Stromal cell of bone marrow (primary cell): ENCODE measurements around the gene FBXL7.
A peak's percentile ranks its signal among the peaks of the same experiment; 100 is the strongest.

Source experiments
- DNase-seq: peaks from one replicate; pipeline ENCODE4 v3.0.0-alpha.2; 2012; ENCODE audit warnings: low read depth

FBXL7 gene

DNA sequence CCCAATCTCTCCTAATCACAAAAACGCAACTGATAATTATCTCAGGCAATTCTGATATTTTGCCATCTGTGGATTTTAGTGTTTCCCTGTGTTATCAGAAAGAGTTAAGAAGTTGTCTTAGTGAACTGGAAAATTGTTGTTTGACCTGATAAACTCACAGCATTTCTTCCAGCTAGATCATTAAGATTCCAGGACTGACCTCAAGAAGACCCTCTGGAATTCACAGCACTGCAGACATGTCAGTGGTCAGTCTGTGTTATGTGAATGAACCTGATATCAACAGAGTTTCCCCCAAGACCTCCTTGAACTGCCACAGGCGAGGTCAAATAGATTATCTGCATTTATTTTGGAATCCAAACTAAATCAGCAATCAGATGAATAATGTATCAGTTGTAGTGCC lies 174.7 kb downstream of the FBXL7 start:
- no peak for DNase-seq

DNA sequence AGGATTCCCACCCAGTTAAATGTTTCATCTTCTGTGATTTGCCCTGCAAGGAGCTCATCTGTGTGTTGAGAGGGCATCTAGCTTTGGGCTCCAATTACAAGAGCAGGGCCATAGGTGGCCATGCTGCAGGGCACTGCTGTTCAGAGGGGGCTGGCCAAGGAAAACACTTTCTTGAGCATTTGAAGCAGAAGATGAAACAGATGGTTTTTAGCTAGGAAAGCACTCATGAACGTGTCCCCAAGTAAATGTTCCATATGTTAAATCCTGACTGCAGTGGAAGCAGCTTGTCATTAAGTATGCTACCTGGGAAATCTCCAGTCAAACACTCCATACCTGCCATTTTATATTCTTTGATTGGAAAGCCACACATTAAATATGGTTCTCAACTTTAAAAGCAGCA lies 176.6 kb downstream of the FBXL7 start:
- DNase-seq, result no peak

DNA sequence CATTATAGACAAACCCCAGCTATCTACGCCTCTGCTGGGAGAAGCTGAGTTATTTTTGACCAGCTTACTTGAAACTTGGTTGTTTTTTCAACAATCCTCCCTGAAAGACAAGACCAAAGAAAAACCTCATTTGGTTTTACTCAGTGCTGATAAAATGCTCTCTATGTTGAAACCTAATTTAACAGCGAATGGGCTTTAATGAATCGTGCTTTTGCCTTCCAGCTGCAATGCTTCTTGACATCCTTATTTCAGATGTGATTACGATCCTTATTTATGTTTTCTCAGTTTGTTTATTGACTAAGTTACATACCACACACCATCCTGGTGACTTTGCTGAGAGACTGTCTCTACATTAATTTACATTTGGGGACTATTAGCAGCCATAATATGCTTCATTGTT lies 179.2 kb downstream of the FBXL7 start:
- no peak for DNase-seq

DNA sequence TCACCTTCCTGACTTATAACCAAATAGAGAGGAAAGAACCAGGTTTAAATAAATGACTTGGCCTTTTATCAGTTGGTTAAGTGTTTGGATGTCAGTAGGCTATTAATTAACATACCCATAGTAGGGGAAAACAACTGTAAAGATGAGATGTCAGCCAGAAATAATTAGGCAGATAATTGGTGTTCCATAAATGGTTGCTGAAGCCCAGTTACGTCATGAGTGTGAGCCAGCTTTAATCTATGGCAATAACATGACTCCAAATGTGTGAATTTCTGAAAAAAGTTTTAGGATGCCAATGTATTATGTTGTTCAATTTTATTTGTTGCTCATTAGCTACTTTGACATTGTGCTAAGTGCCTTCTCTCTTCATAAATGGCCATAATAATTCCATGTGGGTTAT lies 180.5 kb downstream of the FBXL7 start:
- no peak for DNase-seq

DNA sequence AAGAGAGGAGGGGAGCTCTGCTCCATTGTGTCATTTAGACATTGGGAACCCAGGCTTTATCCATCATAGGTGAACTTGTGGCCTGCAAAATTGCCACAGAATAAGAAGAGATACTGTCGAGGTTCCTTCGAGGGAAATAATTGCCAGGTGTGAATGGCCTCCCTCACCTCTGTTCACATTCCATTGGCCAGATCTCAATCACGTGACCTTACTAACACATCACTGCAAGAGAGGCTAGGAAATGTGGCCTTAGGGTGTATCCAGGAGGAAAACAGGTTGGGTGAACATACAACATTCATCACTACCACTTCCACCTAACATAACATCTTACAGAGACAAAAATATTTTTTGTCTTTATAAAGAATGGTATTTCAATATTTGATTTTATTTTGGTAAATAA lies 182.1 kb downstream of the FBXL7 start:
- DNase-seq, result no peak

DNA sequence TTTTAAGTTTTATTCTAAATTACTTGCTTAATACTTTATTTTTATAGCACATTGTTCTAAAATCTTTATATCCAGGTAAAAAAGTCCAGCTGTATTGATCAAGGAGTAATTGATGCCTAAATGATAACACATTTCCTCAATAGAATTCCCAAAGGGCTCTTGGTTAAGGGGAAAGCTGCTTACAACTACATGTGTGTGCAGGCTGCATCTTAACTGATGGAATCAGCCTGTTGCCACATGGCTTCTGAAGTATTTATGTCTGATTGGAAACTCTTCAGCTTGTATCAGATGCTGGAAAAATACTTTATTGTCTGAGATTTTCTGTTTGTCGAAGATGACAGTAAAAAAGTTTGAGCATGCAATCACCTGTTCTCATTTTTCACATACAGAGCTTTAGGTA lies 182.6 kb downstream of the FBXL7 start:
- no peak for DNase-seq

DNA sequence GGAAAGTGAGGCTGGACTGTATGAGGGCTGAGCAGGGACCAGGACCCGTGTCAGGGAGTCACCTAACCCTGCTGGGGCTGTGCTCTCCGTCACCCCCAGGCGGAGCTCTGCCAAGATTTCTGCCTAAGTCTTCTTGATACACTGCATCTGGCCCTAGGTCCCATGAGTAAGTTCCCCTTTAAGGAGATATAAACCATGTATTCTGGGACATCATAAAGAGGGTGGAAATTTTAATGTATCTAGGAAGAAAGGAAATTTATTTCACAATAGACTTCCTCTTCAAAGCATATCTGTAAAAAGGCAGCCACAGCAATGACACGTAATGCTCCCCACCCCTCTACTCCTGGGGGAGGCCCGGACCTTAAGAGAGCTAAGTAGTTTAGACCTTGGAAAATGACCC lies 183.4 kb downstream of the FBXL7 start:
- DNase-seq, result no peak

DNA sequence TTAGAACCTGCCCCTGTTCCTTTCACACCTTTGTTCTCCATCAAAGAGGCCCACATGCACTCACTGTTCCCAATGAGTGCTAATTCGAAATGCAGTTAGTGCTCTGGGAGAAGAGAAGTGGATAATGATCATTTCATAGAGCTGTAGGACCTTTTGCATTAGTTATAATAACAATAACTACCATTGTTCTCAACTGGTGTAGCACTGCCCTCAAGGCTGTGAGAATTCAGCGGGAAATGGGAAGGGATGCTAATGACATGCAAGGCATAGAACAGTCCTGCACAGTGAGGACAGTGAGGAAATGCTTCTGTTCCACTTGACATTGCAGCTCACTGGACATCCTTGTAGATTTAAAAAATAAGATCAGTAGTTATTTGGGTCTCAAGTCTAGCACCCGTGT lies 187.4 kb downstream of the FBXL7 start:
- no peak for DNase-seq

DNA sequence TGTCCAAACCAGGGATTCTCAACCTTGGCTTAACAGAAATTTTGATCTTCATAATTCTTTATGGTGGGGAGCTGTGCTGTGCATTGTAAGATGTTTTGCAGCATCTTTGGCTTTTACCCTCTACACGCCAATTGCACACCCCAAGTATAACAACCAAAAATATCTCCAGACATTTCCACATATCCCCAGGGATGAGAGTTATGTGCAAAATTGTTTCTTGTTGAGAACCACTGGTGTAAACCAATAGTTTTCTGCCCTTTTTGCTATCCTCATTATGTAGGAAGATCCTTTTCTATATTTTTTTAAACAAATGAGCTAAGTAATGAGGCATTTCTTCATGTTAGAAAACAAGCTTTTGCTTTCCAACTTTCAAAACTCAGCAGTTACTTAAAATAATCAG lies 189.9 kb downstream of the FBXL7 start:
- DNase-seq, result no peak

DNA sequence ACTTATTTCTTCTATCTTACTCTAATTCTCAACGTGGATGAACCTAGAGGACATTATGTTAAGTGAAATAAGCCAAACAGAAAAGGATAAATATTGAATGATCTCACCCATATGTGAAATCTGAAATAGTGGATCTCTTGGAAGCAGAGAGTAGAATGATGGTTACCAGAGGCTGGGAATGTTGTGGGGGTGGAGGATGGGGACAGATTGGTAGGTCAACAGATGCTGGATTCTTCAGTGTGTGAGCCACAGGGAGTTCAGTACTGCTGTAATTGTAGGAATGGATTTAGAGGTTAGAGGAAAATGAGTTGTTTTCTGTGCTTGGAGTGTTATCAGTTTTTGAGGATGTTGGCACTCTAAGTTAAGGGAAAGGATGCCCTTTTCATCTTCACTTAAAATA lies 190.6 kb downstream of the FBXL7 start:
- DNase-seq, result no peak

DNA sequence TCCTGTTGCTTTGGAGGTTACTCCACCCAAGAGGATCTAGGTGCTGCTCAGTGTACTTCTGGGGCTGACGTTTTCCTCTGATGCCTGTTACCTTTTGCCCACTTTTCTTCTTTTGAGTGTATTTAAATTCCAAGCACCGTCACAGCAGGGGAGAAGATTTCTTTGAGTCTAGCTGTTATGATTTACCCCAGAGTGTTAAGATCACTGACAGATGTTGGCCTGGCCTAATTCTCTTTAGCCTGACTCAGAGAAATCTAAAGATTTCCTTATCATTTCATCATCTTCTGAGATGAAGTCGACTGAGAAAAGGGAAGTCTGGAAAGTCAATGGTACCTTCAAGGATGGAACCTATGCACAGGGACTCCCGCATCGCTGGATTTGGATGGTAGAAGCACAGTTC lies 191.5 kb downstream of the FBXL7 start:
- no peak for DNase-seq

DNA sequence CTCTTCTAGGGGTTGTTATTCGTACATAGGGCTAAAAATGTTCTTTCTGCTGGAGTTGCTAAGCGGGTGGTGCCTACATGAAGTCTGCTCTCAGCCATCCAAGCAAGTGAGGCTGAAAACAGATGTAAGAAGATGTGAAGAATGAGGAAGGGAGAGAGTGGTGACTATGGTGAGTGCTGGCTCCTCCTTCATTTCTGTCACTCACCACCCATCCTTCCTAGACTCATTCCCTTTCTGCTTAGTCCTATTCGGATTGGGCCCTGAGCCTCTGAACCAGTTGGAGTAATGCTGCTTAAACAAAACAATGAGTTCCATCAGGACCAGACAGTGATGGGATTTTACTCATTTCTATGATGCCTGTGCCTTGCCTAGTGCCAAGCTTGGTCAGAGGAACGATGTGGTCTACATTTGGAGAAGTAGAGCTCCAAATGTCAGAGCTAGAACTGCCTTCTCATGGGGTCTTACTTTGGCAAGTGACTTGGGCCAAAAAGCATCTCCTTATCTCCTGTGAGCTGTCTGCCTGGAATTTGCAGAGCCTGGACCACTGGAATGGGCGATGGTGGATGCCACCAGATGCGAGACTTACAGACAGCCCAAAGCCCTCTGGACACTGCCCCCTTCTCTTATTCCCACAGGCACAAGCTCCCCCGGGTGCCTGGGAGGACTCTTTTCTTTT lies 192.9 kb downstream of the FBXL7 start:
- DNase-seq, result no peak

DNA sequence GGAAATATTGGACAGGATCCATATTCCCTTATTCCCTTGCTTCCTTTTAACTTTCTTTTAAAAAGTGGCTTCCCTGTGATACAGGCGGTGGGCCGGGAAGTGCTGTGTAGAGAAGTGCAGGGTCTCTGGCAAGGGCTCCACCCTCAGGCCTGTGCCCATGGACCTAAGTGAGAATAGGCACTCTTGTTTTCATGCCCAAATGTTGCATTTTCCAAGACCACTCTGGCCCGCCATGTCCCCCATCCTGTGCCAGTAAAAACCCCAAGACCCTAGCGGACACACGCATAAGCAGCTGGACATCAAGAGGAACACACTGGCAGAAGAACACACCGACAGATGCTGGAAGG lies 193.4 kb downstream of the FBXL7 start:
- no peak for DNase-seq

DNA sequence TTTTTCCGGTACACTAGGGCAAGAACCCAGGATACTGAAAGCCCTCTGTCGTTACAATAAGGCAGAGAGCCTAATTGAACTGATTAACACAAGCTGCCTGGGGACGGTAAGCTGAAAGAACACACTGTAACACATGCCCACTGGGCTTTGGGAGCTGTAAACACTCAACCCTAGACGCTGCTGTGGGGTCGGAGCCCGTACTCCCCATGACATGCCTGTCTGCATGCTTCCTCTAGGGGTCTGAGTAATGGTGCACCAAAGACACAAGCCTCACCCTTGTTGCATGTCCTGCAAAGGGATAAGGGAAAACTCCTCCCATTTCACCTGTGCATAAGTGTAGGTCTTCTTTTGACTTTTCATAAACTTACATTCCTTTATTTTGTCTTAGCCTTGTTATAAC lies 194.0 kb downstream of the FBXL7 start:
- no peak for DNase-seq

DNA sequence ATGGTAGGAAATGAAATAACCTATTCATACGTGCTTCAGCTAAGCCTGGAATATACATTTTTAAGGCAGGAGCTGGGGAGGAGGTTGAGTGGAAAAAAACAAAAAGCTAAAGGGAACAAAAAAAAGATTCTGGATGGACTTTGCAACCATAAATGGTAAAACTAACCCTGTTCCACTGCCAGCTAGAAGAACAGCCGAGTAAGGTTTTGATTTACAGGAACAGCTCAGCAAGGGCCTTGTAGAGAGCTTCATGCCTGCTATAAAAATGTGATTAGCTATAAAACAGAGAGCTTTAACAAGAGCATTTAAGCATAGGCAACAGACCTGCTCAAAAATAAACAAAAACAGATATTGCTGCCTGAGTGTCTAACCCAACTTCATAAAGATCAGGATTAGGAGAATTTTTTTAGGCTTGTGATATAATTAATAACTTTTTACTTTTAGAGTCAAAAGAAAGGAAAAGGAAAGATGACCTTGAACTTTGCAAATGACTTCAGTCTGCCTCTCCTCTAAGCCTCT lies 194.8 kb downstream of the FBXL7 start:
- DNase-seq, result peak; percentile 46

DNA sequence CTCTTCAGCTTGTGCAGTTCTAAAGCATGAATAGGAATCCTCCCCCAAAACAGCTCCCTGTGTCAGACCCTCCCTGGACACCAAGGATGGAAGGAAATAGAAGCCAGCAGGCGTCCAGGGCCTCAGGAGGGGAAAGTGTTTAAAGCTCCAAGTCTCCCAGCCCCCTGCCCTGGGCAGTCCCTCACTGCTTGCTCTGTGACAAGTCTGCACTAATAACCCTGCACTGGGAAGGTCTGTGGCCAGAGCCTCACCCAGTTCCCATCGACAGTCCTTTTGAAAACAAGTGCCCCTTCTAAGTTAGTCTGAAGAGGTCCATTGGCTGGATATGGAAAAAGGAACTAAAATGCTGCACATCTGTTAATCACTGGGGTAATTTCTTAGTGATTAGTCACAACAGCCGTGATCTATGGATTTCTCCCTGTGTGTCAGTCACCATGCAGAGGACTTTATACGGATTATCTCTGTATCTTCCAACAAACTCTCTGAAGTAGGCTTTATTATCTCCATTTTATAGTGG lies 195.3 kb downstream of the FBXL7 start:
- DNase-seq, result no peak

DNA sequence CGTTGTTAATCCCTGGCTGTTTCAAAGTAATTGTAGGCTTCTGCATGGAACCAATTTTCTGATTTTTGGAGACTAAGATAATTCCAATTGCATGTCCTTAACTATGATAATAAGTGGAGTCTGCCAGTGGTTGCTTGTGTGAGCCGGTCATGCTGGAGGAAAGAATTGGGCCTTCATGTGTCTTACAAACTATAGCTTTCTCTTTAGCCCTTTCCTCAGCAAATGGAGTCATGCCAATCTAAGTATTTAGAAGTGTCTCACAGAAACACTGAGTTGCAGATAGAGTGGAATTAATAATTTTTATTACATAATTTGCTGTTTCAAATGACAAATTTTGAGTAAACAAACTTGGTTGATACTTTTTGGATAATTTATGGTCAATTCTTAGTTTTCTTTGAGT lies 200.4 kb downstream of the FBXL7 start:
- DNase-seq, result no peak

DNA sequence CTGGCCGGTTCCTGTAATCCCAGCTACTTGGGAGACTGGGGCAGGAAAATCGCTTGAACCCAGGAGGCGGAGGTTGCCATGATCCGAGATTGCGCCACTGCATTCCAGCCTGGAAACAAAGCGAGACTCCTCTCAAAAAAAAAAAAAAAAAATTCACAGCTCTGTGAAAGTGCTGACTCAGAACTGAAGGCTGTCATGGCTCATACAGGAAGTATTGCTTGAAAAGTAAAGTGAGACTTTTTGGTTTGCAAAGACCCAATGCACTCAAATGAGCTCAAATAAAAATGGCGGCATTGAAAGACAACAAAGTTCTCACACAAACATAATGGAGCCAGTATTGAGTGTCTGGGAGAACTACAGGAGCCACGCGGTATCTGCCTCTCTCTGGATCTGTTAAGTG lies 202.1 kb downstream of the FBXL7 start:
- no peak for DNase-seq

DNA sequence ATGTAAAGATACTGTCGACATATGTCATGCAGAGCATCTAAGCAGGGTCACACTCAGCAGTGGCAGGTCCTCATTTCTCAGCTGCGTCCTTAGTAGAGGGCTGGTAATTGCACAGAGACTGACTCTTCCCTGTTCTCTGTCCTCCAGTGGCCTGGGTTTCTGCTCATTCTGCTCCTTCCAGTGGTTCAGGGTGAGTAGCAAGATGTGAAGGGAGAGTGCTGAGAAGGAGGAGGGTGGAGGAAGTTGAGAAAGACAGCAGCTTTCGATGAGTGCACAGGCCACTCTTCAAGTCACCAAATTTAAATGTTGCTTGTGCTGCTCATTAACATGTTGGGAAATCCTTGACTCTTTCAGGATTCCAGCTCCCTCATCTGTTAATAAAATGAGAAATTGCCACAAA lies 203.9 kb downstream of the FBXL7 start:
- no peak for DNase-seq

DNA sequence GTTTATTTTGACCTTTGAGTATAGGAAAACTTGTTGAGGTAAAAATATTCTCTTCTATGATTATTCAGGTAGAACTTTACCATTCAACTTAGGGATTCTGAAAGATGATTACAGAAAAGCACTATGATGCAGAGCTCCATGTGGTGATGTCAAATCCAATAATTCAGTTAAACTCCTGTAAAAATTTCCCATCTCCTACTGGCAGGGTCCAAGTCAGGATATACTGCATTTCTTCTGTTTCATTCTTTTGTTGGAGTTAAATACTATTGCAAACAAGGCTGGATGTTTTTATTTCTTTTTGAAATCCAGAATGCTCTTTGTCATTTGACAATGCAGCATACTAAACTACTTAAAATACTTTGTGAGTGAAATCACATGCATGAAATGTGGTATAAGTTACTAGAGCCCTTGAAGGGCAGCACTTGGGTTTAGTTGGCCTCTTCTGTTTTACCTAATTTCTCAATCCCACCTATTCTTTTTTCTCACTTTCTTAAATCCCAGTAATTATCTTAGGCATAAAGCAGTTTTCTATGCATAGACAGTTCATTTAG lies 204.5 kb downstream of the FBXL7 start:
- DNase-seq, result no peak

DNA sequence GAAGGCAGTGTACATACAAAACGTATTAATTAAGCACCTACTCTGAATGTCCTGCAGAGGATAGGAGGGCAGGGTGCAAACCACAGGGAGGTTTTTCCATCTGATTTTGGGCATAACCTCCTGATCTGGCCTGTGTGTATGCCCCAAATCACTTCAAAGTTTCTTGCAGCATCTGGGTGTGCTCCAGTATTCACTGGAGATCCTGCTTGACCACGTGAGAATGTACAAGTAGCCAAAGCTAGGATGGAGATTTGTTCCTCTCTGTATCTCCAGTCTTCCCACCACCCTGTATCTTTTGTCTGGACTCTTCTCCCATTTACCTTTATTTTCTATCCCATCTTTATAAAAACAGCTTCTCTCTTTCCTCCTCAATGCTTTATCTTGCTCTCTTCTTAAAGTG lies 207.7 kb downstream of the FBXL7 start:
- DNase-seq, result no peak

DNA sequence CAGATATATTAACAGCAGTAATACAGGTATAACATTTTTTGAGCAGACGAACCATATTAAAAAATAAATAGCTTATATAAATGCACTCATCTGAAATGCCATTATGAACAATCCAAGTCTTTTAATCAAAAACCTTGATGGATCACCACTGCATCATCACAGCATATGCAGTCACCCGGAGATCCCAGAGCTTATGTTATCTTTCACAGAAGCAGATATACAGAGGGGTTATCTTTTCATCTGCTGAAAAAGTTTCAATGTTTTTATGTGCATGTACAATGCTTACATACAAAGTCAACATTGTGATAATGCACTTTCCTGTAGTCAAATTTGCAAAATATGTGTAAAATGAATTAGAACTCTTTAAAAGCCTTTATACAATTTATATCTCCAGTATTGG lies 211.9 kb downstream of the FBXL7 start:
- DNase-seq, result no peak

DNA sequence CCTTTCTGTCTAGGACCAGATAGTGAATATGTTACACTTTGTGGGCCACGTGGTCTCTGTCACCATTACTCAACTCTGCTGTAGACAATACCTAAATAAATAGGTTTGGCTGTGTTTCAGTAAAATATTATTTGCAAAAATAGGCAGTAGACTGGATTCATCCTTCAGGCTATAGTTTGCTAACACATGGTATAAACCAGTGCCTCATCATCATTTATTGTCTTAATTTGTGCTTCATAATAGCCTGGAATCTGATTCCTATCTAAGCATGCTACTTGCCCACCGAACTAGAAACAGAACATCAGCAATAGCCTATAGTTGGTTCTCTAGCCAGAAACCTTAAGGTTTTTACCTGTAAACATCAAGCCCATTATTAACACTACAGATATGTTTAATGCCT lies 215.6 kb downstream of the FBXL7 start:
- DNase-seq, result no peak

DNA sequence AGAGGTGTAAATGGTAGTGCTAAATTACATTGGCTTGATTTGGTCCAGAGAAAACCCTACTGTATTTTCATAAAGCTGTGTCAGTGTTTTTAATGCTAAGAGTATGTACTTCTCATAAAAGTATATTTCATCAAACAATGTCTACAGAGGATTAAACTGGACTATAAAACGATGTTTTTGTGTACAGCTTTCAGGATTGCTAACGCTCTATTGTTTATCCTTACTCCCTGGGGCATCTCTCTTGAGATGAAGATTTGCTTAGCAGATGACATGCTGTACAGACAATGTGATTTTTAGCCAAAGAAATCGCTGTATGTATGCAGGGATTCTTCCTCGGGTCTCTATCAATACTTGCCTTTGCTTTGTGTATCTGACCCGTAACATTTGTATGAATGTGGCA lies 216.0 kb downstream of the FBXL7 start:
- no peak for DNase-seq
